ENCODE data around the gene BCLAF1. TPM values are rescaled to one million over a fixed set of nuclear protein-coding genes. Genes with fewer than 3 reads are reported as not detected.

BCLAF1 gene
- total and polyA plus RNA-seq, 2 donors (not counting 1 experiment from before 2014, with no cell fraction given): 39.3 to 268 TPM

- H3K9me3 Mint-ChIP-seq (ENCODE audit: insufficient read depth): no peaks in the 10 kb centered on the region
- no peak overlapping the region for H3K4me3 ChIP-seq (ENCODE audit: control extremely low read depth in 1 of 5, extremely low read depth in 1 of 5, insufficient read depth in 1 of 5, low read depth in 2 of 5, low read length in 4 of 5)
- TF ChIP-seq EZH2 (IDR thresholded peaks at IDR 0.05; ENCODE audit: borderline replicate concordance, insufficient read depth, low read depth, low read length, poor library complexity, severe bottlenecking) (no peak), CTCF (IDR thresholded peaks at IDR 0.05) (no peak)
- H3K4me1 Mint-ChIP-seq: peaks cover 33% of the 10 kb centered on the region
- no peaks in the 10 kb centered on the region for H4K20me1 ChIP-seq (ENCODE audit: control insufficient read depth, insufficient read depth, low read length, poor library complexity, severe bottlenecking)
- peak overlapping the region; percentile 93 for H3K4me3 Mint-ChIP-seq
- H3K27me3 ChIP-seq (replicated peaks in 1 of 4; ENCODE audit: control extremely low read depth in 1 of 4, control insufficient read depth in 3 of 4, insufficient read depth in 4 of 4, low read length in 3 of 4): no peaks in the 10 kb centered on the region
- H3K4me1 ChIP-seq (ENCODE audit: control insufficient read depth in 2 of 2, insufficient read depth in 2 of 2, low read length in 2 of 2): peaks cover 15 to 16% of the 10 kb centered on the region in 2 donors
- POLR2A ChIA-PET: interaction anchor here (0.8 to 2.0 kb wide), 2 partner anchors 38 to 753 kb away, joined by 3 to 27 read pairs; partner anchors contain the start of gene BCLAF1
- H3K9ac ChIP-seq (ENCODE audit: low read length): no peak overlapping the region
- no peak for ATAC-seq (ENCODE audit: low read depth)
- WGBS (ENCODE audit: insufficient coverage): 0% methylated on average over 1 of the region's 4 CpGs
- peak overlapping the region; percentile 92 for H3K4me2 ChIP-seq (replicated peaks; ENCODE audit: low read depth, low read length, poor library complexity, severe bottlenecking)
- intact Hi-C loops (cut with micrococcal nuclease): no loop called here
- H2AFZ ChIP-seq (ENCODE audit: insufficient read depth, low read depth, low read length, poor library complexity, severe bottlenecking): no peak overlapping the region
- no peaks in the 10 kb centered on the region for H3K36me3 ChIP-seq (replicated peaks in 1 of 2; ENCODE audit: control extremely low read depth in 1 of 2, control insufficient read depth in 1 of 2, extremely low read depth in 1 of 2, insufficient read depth in 2 of 2, low read length in 1 of 2)
- CTCF ChIA-PET: interaction anchor here (1.0 to 2.8 kb wide), 5 partner anchors 37 to 801 kb away, joined by 3 to 18 read pairs (median 3); partner anchors contain the start of genes BCLAF1 and MAP3K5
- no peaks in the 10 kb centered on the region for H3K27me3 Mint-ChIP-seq
- H3K9me3 ChIP-seq (ENCODE audit: control extremely low read depth in 1 of 3, control insufficient read depth in 2 of 3, insufficient read depth in 1 of 3, low read length in 2 of 3): no peaks in the 10 kb centered on the region
- H3K27ac Mint-ChIP-seq: no peak overlapping the region
- no peak overlapping the region for H3K27ac ChIP-seq (ENCODE audit: low read length in 2 of 2)
- no peak for DNase-seq
- H3K79me2 ChIP-seq (ENCODE audit: control insufficient read depth, insufficient read depth, low read length): no peaks in the 10 kb centered on the region
Observed at GRCh38 chr6:136251394-136251793, 38.3 kb downstream of the BCLAF1 start.

- Histone ChIP-seq H3K9ac (ENCODE audit: low read length) (peak overlapping the region; percentile 81), H3K4me3 (ENCODE audit: control extremely low read depth in 1 of 5, extremely low read depth in 1 of 5, insufficient read depth in 1 of 5, low read depth in 2 of 5, low read length in 4 of 5) (peak overlapping the region; percentile 49 to 91 (median 83)), H3K4me1 (ENCODE audit: control insufficient read depth in 2 of 2, insufficient read depth in 2 of 2, low read length in 2 of 2) (peaks cover 15 to 16% of the 10 kb centered on the region in 2 donors), H3K36me3 (replicated peaks in 1 of 2; ENCODE audit: control extremely low read depth in 1 of 2, control insufficient read depth in 1 of 2, extremely low read depth in 1 of 2, insufficient read depth in 2 of 2, low read length in 1 of 2) (no peaks in the 10 kb centered on the region), H4K20me1 (ENCODE audit: control insufficient read depth, insufficient read depth, low read length, poor library complexity, severe bottlenecking) (no peaks in the 10 kb centered on the region), H3K4me2 (replicated peaks; ENCODE audit: low read depth, low read length, poor library complexity, severe bottlenecking) (peak overlapping the region; percentile 92), H2AFZ (ENCODE audit: insufficient read depth, low read depth, low read length, poor library complexity, severe bottlenecking) (peak overlapping the region; percentile 93), H3K27ac (ENCODE audit: low read length in 2 of 2) (peak overlapping the region in 1 of 2 donors; percentile 20), H3K27me3 (replicated peaks in 1 of 4; ENCODE audit: control extremely low read depth in 1 of 4, control insufficient read depth in 3 of 4, insufficient read depth in 4 of 4, low read length in 3 of 4) (no peaks in the 10 kb centered on the region), H3K9me3 (ENCODE audit: control extremely low read depth in 1 of 3, control insufficient read depth in 2 of 3, insufficient read depth in 1 of 3, low read length in 2 of 3) (no peaks in the 10 kb centered on the region), H3K79me2 (ENCODE audit: control insufficient read depth, insufficient read depth, low read length) (no peaks in the 10 kb centered on the region)
- DNase-seq (no peak), ATAC-seq (ENCODE audit: low read depth) (no peak)
- intact Hi-C loops (cut with micrococcal nuclease): loop anchor here (1.0 kb wide), 3 partner anchors 38 to 1196 kb away; partner anchors contain the start of genes AHI1 and HBS1L
- Mint-ChIP-seq H3K27ac (no peak overlapping the region), H3K9me3 (ENCODE audit: insufficient read depth) (no peaks in the 10 kb centered on the region), H3K4me1 (peaks cover 33% of the 10 kb centered on the region), H3K27me3 (no peaks in the 10 kb centered on the region), H3K4me3 (peak overlapping the region; percentile 93)
- ChIA-PET CTCF (interaction anchor here (1.2 to 2.8 kb wide), 5 partner anchors 24 to 800 kb away, joined by 3 to 18 read pairs (median 4); partner anchors contain the start of genes BCLAF1 and MAP3K5), POLR2A (interaction anchor here (2.0 to 2.1 kb wide), 2 partner anchors 39 to 753 kb away, joined by 7 to 27 read pairs; partner anchors contain the start of genes AHI1 and BCLAF1)
- TF ChIP-seq EZH2 (IDR thresholded peaks at IDR 0.05; ENCODE audit: borderline replicate concordance, insufficient read depth, low read depth, low read length, poor library complexity, severe bottlenecking): no peak
- no peak for TF ChIP-seq CTCF (IDR thresholded peaks at IDR 0.05)
- WGBS (ENCODE audit: insufficient coverage): no CpG with 5 or more reads among the region's 8 CpGs
Observed at GRCh38 chr6:136250686-136251008, 39.0 kb downstream of the BCLAF1 start.
